HL-60/S4 treated with phorbol 12-myristate 13-acetate at 8.2 ng/mL for 4 days and 3 days (cell line): ENCODE measurements around the gene DIP2C.
"Not testable (repeated sequence)": the region's sequence is repeated elsewhere in the genome, so short reads cannot be mapped to it uniquely, and the experiment has no call there.

Experiments
- in situ Hi-C: fragments of 300-500 bp; cut with MboI; formaldehyde crosslinking; loops from 2 replicates; pipeline ENCODE4 v1.15.0; 2022; ENCODE audit warnings: low sequenced_read_pairs

DIP2C gene

DNA sequence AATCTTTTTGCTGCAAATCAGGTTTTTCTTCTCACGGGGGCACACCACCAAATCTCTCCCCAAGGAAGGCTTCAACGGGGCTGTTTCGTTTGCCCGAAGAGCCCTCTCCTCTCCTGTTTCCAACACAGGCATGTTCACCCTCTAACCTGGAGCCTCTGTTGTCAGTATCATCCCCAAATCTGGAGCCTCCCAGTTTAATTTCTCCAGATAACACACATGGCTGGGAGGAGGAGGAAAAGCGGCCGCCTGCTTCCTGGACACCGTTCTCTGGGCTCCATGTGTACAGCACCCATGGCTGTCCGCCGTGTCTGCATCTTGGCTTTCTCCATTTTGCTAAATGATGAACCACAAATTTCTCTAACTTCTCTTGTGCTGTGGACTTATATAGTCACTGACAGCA lies 214.5 kb downstream of the DIP2C start:
- in situ Hi-C loops = no loop called here

DNA sequence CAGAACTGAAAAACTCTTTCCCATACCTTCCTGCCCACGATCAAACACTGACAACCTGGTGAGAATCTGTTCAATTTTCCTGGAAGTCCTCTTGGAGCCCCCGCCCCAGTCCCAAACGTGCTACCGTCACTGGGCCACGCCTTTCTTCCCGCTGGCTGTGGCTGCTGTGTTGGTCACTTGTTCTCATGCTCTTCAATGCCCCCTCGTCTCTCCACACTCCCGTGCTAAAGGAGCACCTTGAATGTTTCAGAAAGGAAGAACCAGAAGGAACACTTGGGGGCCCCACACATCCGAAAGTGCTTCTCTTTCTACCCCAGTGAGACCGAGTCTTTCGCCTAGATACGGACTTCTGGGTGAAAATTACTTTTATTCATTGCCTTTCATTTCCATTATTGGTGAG lies 215.1 kb downstream of the DIP2C start:
- in situ Hi-C loops = no loop called here

DNA sequence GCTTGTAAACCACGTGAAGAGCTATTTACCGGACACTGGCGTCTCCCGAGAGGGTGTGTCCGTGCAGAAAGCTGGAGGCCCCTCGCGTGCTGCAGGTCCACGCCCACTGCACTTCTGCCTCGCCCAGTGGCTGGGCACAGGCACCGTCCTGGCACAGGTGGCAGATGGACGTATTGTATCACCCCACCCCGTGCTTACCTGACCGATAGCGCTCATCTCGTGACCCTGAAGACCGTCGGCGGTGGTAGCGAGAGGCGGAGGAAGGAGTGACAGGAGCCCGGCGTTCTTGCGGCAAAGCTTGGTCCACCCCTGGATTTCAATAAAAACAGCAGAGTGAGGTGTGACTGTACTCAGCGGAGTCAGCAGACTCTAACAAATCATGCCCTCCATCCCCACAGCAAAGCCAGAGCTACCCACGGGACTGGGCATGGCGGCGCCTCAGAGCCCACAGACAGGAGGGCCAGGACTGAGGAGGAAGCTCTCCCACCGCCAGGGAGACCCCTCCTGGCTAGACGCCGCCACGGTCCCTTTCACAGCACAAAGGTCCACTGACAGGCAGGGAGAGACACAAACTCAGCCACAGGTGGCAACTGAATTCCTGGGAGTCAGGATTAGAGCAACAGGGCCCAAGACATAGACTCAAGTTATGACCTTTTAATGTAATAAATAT lies 217.1 kb downstream of the DIP2C start:
- in situ Hi-C loops = no loop called here

DNA sequence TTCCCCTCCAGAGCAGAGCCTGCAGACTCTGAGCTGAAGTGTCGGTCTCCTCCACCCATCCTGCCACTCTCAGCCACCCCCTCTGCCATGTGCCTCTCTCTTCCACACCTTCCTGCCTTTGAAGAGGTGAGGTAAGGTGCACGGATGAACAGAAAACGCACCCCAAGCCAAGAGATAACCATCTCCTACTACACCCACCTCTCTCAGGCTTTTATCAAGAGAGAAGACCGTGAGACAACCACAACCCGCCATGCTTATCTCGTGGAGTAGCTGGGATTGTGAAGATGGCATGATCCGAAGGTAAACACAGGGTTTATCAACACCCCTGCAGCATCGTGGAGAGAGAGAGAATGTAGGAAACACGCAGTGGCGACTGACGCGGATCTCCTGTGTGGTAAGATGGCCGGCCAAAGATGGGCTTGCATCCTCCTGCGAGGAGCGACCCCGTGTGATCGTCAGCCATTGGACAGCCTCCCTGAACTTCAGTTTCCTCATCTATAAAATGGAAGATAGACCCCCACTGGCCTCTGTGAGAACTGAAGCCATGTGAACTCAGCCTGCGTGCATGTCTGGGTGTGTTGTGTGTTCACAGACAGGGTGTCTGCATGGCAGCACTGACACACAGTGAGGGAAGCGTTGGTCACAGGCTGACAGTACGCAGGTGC lies 219.0 kb downstream of the DIP2C start:
- in situ Hi-C loops = no loop called here

DNA sequence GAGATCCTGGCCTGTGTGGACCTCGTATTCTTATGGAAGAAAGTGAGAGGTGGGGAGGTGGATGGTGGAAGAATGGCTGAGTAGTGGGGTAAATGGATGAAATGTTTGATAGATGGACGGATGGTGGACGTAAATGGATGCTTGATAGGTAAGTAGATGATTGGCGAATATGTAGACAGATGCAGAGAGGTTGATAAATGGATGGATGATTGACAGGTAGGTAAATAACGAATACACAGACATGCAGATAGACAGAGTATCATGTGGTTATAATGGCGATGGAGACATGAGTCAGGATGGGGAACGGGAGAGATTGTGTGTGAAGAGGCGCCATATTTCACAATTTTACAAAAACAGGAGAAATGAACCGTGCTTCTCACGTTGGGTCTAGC lies 219.5 kb downstream of the DIP2C start:
- in situ Hi-C loops = no loop called here

DNA sequence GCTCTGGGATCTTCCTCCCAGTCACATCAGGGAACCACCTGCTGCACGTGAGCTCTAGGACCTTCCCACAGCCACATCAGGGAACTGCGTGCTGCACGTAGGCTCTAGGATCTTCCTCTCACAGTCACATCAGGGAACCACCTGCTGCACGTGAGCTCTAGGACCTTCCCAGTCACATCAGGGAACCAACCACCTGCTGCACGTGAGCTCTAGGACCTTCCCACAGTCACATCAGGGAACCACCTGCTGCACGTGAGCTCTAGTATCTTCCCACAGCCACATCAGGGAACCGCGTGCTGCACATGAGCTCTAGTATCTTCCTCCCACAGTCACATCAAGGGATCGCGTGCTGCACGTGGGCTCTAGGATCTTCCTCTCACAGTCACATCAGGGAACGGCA lies 229.7 kb downstream of the DIP2C start:
- in situ Hi-C loops = no loop called here

DNA sequence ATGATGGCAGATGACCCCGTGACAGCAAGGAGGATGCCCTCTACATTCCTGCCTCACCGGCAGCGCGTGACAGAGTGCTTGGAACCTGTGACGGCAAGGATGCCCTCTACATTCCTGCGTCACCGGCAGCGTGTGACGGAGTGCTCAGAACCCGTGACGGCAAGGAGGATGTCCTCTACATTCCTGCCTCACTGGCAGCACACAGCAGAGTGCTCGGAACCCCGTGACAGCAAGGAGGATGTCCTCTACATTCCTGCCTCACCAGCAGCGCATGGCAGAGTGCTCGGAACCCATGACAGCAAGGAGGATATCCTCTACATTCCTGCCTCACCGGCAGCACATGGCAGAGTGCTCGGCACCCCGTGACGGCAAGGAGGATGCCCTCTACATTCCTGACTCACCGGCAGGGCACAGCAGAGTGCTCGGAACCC lies 231.0 kb downstream of the DIP2C start:
- in situ Hi-C loops = no loop called here

DNA sequence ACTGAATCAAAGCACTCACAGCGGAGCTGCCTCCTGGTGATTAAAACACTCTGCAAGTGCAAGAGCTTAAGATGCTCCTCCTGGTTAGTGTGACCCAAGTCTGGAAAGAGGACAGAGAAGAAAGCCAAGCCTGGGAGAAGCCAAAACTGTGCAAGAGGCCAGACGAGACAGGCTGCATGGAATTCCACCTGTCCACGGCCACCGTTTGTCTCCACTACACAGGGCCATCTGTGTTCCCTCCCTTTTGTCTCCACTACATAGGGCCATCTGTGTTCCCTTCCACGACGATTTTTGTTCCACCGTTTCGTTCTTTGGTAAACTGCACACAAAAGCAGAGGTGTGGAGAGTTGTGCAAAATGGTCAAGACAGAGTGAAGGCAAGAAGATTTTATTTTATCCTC lies 233.0 kb downstream of the DIP2C start:
- in situ Hi-C loops = no loop called here

DNA sequence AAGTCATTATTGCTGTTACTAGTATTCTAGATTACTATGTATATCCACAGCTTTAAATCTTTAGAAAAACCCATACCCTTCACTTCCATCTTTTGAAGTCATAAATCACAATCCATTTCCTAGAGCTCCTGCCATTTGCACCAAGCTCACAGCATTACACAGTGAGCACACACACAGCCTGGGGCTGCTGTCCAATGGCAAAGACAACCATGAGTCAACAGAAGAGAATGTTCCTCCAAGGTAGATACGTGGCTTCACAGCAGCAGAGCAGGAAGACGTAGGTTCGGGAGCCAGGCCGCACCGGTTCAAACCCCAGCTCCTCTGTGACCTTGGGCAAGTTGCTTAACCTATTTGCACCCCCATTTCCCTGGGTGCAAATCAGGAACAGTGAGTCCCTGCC lies 234.6 kb downstream of the DIP2C start:
- in situ Hi-C loops = no loop called here

DNA sequence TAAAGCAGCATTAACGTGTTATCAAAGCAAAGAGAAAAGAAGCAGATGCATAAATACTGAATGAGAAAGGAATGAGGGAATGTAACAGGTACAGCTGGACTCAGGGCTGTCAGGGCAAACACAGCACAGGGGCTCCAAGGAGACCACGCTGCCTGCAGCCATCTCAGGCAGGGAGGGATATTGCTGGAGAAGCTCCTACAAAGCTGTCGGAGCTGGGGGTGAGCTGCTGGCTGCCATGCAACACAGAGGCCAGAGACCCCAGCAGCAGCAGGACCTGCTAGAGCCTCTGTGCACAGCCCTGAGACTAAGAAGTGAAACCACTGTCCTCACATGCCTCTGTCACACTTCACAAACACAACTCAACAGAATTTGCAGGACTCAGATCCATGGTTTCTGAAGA lies 235.8 kb downstream of the DIP2C start:
- in situ Hi-C loops = no loop called here

DNA sequence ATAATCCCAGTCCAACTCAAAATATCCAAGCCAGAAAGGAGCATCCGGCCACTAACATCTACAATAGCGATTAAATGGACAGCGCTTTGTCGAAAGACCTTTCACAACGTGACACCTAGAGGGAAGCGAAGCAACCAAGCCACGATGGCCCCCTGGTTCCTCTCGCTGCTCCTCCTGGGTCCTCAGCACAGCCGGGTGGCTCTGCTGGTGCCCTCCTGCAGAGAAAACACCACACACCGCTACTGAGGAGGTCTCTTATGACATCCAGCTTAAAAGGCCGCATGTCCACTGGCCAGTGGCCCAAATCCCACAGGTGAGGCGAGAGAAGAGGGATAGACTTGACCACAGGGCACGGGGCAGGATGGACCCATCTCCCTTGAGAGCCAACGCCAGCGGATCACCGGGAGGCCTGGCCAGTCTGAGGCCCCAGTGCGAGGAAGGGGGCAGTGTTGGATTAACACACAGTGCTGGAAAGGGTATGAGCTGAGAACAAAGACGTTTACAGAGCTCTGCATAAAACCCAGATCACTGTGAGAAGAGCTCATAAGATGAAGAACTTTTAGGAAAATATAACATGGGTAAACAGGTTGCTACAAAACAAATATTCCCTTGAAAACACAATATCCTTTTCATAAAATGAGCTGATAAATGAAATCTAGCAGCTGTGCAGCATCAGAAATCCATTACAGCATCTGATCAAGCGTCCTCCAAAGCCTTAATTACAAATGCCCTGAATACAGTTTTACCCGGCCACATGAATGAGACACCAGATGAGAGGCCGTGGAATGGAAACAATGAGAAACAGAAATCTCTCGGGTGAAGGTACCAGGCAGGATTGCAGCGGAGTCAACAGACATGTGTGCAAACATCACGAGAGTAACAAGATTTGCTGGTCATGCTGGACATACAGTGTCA lies 236.7 kb downstream of the DIP2C start:
- in situ Hi-C loops = no loop called here

DNA sequence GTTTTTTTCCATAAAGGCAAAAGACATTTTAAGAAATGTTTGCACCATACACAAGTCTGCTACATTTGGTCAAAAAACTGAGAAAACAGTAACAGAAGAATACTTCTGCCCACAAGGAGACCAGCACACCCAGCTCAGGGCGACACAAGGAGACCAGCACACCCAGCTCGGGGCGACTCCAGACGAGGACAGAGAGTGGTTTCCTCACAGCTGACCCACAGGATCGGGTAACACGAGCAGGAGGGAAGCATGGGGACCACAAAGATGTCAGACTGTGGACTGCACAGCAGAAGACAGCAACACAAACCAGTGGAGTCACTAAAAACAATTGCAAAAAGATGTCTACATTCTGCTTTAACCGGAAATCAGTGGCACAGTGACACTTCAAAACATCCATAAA lies 237.6 kb downstream of the DIP2C start:
- in situ Hi-C loops = no loop called here

DNA sequence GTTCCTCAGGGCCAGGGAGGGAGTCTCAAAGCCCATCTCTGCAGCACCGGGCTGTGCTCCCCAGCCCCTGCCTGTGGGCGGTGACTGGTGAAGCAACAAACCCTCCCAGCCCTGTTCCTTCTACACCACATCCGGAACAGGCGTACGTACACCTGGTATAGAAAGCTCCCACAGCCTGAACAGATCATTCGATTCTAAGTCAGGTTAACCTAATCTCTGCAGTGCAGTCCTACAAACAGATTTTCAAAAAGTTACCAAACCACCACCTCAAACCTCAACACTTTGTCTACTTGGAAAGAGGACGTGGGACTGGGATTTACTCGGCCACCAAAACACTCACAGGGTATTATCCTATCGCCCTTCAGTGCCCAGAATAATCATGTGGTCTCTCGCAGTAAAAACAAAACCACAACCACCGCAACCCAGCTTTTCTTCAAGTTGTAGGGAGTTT lies 238.4 kb downstream of the DIP2C start:
- in situ Hi-C loops = no loop called here

DNA sequence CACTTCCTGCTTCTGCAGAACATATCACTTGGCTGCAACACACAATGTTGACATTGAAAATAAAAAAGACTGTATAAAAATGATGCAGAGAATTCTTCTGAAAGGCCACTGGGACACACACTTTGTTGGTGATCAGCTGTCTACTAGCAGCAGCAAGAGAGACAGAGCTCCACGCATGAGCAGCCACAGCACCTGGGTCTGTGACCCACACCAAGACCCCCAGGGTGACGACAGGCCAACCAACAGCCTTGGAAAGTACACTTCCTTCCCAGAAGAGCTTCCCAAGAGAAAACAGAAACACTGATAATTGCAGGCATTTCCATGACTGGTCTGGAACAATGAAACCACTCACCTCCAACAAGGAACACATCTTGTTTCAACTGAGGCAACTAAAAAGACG lies 239.0 kb downstream of the DIP2C start:
- in situ Hi-C loops = no loop called here

DNA sequence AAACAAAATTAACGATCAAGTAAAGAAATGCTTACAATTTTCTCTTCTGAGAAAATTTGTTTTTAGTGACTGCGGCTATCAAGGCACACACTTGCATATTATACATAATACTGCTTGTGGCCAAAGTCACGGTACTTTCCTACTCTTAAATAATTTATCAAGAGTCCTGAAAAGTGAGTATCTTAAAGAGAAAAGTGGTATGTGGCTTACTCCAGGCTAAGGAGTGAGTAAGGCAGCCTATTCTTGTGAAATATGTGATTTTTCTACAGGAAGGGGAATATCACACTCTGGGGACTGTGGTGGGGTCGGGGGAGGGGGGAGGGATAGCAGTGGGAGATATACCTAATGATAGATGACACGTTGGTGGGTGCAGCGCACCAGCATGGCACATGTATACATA lies 240.1 kb downstream of the DIP2C start:
- in situ Hi-C loops = not testable (repeated sequence)

DNA sequence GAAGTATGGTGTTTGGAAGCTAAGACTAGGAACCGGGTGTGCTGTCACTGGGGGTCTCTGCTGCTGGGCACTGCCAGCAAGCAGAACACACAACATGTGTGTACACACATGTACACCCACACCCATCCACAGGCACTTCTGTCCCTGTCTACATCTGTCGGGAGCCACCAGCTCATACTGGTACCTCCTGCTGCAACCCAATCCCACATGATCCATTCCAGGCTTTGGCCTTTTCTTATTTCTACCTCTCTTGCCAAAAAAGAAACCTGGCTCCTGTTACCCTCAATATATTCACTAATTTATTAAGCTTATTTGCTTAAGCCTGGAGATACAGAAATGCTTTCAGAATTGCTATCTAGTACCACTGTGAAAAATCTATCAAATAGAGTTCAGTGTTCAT lies 246.0 kb downstream of the DIP2C start:
- in situ Hi-C loops = no loop called here

DNA sequence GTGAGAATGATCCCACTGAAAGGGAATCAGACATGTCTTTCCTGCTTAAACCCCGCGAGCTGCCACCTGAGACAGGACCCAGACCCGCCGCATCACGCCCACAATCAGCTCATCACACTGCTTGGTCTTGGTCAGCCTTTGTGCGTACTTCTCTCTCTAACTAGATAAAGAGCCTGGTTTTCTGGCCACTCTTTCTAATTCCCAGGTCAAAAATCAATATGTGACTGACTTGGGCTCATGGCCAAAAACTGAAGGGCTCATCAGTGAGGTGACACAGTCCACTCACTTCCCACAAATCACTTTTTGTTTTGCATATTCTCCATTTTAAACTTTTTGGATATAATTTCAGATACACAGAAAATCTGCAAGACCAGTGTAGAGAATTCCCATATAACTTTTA lies 247.3 kb downstream of the DIP2C start:
- in situ Hi-C loops = no loop called here

DNA sequence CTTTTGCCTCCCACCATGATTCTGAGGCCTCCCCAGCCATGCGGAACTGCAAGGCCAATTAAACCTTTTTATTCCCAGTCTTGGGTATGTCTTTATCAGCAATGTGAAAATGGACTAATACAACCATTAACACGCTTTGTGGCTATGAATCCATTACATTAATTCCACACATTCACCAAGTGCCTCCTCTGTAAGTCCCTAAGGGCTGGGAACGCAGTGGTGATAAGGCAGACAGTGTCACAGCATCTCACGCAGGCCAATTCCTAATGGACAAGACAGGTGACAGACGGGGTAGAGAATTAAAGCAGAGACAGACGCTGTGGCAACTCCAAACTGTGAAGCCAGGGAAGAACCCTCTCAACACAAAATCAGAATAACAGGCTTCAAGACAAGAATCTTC lies 247.8 kb downstream of the DIP2C start:
- in situ Hi-C loops = no loop called here

DNA sequence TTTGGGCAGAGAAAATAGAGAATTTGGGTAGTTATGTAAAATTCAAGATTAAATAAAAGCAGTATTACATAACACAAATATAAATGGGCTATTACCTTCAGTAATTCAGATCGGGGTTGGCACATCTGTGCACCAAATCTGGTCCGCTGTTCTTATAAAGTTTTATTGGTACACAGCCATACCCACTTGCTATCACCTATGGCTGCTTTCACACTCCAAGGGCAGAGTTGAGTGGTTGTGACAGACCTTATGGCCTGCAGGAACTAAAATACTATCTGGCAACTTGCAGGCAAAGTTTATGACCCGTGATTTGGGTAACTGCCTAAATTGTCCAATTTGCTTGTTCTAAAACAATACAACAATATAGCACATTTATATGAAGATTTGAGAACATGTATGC lies 249.3 kb downstream of the DIP2C start:
- in situ Hi-C loops = no loop called here

DNA sequence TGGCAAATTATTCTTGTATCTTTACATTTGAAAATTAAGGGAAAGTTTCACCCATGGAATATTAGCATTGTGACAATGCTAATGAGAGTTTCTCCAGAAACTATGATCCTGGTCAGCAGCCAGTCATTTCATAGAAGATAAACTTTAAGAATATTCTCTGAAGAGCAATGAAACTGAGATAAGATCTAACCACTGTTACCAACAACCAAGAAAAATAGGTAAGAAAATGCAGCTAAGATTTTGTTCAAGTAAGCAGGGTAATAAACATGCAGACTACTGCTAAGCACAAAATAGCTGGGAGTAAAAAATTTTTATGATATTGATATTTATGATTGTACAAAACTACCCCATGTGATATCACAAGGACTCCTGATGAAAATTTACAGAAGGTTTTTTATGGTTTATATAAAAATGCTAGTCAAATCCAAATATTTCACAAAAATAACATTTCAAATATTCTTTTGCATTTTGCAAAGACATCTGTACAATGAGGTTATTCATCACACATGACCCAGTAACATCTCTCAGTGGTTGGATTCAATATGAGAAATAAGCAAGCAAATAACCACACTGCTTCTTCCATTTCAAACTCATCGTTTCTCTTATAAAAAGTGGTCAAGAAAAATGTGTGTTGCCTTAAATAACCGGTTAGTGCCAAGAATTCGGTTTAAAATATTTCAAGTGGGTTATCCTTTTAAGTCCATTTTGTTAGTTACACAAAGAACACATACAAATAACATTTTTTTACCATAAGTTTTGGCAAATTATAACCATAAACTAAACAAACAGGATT lies 251.6 kb downstream of the DIP2C start:
- in situ Hi-C loops = no loop called here
